HL-60 (cell line): ENCODE data around the gene SIPA1L3.

Source experiments
- DNase-seq, 2 experiments: peaks; one replicate each; pipeline ENCODE4 v3.0.0-alpha.2; 2010 to 2020; ENCODE audit warnings: low read depth in 1 of 2, low spot score in 1 of 2
- H3K27ac ChIP-seq: fragments of 250-450 bp; sonication (Bioruptor Pico); replicated peaks from 2 replicates; pipeline ENCODE4 v1.5.1; 2020; ENCODE audit warnings: mild to moderate bottlenecking, moderate library complexity
- H3K27me3 ChIP-seq: fragments of 250-450 bp; sonication (Bioruptor Pico); 2 replicates; pipeline ENCODE4 v1.5.1; 2021; ENCODE audit warnings: mild to moderate bottlenecking, moderate library complexity; ENCODE audit not compliant: insufficient read depth, poor library complexity, severe bottlenecking
- H3K4me3 ChIP-seq: replicated peaks from 2 replicates; pipeline ENCODE4 v1.5.1; 2011; ENCODE audit warnings: mild to moderate bottlenecking, control low read depth, low read length; ENCODE audit not compliant: insufficient read depth
- CTCF ChIP-seq: IDR thresholded peaks from one replicate; pipeline ENCODE4 v1.5.1; 2011; ENCODE audit warnings: low read length, control low read depth, inconsistent platforms; ENCODE audit not compliant: insufficient read depth
- GABPA ChIP-seq: IDR thresholded peaks from 2 replicates; pipeline ENCODE4 v1.6.1; 2012; ENCODE audit warnings: low read depth
- POLR2AphosphoS5 ChIP-seq: IDR thresholded peaks from 2 replicates; pipeline ENCODE4 v1.6.1; 2012; ENCODE audit warnings: low read depth
- REST ChIP-seq: IDR thresholded peaks from 2 replicates; pipeline ENCODE4 v1.6.1; 2012; ENCODE audit warnings: low read depth; ENCODE audit not compliant: insufficient replicate concordance
- SPI1 ChIP-seq: IDR thresholded peaks from 2 replicates; pipeline ENCODE4 v1.6.1; 2012; ENCODE audit warnings: low read depth, mild to moderate bottlenecking, borderline replicate concordance

The SIPA1L3 gene

DNA sequence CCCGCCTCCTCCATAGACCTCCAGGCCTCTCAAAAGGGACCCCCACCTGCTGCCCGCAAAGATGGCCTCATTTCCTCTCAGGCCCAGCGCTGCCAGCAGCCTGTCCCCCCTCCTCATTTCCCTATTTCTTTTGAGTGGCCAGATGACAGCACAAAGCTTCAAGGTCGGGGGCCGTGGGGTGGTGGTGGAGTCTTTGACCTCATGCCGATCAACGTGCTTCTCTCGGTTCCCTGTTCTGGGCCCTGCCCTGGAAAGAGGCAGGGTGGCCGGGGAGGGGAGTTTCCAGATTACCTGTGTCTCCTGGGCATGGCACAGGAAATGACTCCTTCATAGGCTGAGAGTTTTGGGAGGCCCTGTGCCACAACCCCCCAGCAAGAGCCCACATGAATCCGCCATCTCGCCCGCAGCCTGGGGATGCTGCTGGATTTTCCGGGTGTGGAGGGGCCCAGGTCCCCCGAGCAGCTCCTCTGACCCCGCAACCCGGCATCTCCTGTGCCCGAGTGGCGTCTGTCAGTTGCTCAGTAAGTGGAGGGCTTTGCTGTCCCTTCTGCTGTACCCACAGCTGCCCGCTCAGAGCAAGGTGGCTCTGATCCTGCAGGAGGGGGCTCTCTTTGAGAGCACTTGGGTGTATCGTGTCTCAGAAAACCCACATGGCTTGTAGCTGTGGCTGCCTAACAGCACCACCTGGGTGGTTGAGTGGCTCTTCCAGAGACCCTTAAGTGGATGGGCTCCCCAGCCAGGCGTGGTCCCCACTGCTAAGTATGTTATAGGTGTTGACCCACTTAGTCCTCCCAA lies 139.4 kb downstream of the SIPA1L3 start:
- Histone ChIP-seq H3K27ac (no peak overlapping the region), H3K27me3 (no peaks in the 10 kb centered on the region), H3K4me3 (no peak overlapping the region)
- no peak for TF ChIP-seq GABPA
- no peak for DNase-seq

- Histone ChIP-seq H3K4me3 (no peak overlapping the region), H3K27ac (no peak overlapping the region), H3K27me3 (no peaks in the 10 kb centered on the region)
- no peak for DNase-seq
- TF ChIP-seq POLR2AphosphoS5 (no peak), REST (no peak), GABPA (no peak), CTCF (no peak), SPI1 (no peak)
These were observed 140.0 kb downstream of the SIPA1L3 start for GRCh38 chr19:38047049-38047438.

DNA sequence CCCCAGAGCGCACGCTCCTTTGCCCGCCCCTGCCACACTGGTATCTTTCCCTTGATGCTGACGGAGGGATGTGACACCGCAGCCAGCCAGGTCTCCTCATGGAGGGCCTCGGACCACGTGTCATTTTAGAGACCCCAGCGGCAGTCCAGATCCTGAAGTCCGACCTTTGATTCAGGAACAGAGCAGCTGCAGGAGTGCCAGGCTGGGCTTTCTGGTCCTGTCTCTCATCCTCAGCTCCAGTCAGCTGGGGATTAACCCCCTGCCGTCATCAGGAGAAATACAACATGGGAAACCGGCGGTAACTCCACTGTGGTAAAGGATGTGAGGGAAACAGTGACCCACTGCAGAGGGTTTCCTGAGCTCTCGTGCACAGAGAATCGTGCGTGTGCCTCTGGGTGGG lies 140.6 kb downstream of the SIPA1L3 start:
- Histone ChIP-seq H3K27ac (peak overlapping the region; percentile 83), H3K27me3 (no peaks in the 10 kb centered on the region), H3K4me3 (no peak overlapping the region)
- peak in 1 of 2 experiments; percentile 10 for DNase-seq
- TF ChIP-seq SPI1 (no peak), REST (no peak), CTCF (no peak), POLR2AphosphoS5 (no peak), GABPA (no peak)

DNA sequence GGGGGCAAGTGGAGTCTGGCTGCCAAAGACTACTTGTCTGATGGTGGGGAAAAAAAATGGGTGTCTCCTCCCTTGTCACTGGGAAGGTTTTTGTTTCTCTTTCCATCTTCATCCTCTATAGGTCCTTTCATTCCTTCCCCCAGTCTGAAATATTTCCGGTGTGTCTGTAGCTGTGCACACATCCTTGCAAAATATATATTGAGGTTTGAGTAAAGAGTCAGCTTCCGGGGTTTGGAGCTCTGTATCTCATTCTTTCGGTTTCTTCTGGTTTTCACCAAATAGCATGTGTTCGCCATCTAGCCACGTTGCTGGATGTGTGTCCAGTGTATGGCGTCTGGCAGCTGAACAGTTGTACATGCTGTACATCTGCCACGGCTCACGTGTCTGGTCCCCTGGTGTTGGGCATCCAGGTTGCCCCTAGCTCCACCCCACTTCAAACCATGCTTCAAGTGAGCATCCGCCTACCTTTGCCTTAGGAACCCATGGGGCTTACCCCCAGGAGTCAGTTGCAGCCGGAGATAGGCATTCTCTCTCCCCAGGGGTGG lies 142.2 kb downstream of the SIPA1L3 start:
- peak overlapping the region; percentile 83 for H3K27ac ChIP-seq
- H3K4me3 ChIP-seq, result peak overlapping the region; percentile 34
- no peaks in the 10 kb centered on the region for H3K27me3 ChIP-seq
- TF ChIP-seq CTCF, result no peak
- peak; percentile 26 for TF ChIP-seq REST
- TF ChIP-seq GABPA, result peak; percentile 33; the same call in 1 of the 2 replicates
- TF ChIP-seq POLR2AphosphoS5, result peak; percentile 58
- peak; percentile 18 to 79 for DNase-seq
